GM08714 (cell line): ENCODE measurements around the gene SDK1.

Experiments used
- H3K4me3 ChIP-seq: fragments of 200-500 bp; sonication (Bioruptor generic); 2 replicates; pipeline ENCODE4 v1.5.1; 2014; ENCODE audit warnings: mild to moderate bottlenecking, low read length, inconsistent platforms
- ZNF274 ChIP-seq: IDR thresholded peaks from 2 replicates; pipeline ENCODE4 v1.6.1; 2012; ENCODE audit warnings: mild to moderate bottlenecking, low read depth, low read length

SDK1 gene

DNA sequence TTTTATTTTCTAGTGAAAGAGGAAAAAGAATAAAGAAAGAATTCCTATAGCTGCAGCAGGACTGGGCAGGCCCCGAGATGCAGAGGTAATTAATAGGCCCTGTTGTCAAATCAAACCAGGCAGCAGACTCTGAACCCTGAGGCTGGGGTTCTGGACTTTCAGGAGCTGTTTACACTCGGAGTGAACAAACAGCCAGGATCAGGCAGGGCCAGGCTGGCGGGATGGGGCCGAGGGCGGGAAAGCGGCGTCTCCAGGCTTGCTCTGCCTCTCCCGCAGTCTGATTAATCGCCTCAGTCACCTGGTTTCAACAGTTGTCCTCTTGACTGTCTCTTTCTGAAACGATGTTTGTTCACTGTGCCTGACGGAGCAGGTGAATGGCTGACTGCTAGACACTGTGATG is 705.6 kb downstream of the SDK1 start:
- TF ChIP-seq ZNF274, result no peak
- H3K4me3 ChIP-seq, result no peak overlapping the region

DNA sequence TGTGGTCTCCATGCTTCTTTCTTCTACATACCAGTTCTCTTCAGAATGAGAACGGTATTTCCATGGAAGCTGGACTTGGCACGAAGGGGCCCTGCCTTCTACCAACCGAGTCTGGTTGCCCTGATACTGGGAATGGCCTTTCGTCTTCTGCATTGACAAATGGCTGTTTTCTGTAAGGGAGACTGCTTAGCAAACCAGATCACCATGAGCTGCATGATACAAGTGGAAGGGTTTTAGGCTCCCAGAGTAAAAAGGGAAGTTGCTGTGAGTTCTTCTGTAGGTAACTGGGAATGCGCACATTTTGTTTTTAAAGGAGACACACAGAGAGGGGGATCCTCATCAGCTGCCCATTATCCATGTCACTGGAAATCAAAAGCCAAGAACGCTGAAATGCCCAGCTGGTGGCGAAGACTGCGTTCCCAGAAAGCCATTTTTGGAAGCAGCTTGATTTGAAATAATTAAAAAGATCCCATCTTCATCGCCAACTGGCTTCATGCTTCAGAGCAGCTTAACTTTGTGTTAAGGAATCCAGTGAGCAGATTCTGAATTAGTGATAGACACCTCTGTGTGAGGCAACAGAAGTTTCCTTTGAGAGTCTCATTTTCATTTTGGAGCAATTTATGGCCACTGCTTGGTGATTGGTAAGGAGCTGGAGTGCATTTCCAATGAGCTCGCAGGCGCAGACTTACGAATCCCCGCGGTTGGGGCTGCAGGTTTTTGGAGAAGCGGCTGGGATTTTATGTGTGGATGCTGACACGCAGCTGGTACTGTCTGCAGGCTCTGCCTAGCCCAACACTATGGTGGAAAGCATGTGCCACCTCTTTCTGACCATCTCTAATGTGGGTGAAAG is 708.4 kb downstream of the SDK1 start:
- H3K4me3 ChIP-seq, result no peak overlapping the region
- no peak for TF ChIP-seq ZNF274

DNA sequence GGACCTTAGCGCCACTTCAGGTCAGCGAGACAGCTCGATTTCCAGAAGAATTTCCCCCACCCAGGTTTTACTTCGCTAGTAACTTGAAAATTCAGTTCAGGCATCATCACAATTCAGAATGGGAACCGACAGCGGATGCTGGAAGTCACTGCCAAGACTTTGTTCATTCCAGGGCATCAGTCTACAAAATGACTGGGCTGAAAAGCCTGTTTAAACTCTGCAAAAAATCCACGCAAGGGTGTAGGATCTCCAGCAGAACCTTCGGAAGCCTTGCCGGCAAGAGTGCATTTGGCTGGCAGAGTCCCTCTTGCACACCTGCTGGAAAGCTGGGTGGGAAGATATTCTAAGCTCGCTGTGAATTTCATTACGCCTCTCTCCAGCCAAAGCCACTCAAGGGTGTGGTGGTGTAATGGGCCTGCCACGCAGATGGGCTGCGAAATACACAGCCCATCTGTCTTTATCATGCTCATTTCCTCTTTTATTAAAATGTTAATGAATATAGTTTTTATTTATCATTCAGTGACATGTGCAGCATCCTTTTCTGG is 709.1 kb downstream of the SDK1 start:
- no peak overlapping the region for H3K4me3 ChIP-seq
- no peak for TF ChIP-seq ZNF274

DNA sequence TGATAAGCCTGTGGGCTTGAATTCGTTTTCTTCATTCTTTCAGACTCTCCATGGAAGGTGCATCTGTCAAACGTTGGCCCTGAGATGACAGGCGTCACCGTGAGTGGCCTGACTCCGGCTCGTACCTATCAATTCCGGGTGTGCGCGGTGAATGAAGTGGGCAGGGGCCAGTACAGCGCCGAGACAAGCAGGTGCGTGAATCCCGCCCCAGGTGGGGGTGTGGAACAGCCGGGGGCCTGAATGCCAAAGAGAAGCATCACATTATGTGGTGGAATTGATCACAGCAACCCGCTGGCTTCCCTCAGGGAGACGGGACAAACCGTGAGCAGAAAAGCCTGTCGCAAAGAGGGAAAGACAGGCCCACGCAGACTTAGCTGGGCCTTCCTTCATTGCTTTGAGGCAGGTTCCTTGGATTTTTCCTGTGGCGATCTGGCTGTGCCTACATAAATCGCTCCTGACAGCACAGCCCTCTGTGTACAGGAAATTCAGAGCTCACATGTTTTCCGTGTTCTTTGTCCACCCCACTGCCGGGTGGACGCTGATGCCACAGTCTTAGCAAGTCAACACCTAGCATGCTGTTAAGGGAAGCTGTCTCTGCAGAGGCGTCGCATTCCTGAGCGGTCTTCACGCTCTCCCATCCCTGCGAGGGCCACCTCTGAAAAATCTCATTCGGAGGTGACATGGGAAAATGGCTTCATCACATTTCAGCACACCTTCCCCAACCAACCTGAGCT is 710.0 kb downstream of the SDK1 start:
- H3K4me3 ChIP-seq, result no peak overlapping the region
- TF ChIP-seq ZNF274, result no peak

DNA sequence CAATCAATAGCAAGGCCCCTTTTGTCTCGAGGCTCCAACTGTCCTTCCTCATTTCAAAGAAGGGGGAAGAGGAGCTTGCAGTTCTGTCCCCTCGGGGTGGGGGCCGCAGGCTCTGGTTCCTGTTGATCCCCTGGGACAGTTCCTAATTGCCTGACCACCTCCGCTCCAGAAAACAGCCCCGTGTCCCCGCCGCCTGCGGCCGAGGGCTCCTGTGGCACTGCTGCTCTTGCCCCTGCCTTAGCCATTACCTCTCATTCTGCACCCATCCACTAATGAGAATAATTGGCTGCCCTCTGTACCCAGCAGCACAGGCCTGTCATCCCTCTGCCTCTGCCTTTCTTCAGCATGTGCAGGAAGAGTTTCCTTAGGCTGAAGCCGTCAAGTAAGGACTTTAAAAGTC is 712.7 kb downstream of the SDK1 start:
- TF ChIP-seq ZNF274, result no peak
- no peak overlapping the region for H3K4me3 ChIP-seq

DNA sequence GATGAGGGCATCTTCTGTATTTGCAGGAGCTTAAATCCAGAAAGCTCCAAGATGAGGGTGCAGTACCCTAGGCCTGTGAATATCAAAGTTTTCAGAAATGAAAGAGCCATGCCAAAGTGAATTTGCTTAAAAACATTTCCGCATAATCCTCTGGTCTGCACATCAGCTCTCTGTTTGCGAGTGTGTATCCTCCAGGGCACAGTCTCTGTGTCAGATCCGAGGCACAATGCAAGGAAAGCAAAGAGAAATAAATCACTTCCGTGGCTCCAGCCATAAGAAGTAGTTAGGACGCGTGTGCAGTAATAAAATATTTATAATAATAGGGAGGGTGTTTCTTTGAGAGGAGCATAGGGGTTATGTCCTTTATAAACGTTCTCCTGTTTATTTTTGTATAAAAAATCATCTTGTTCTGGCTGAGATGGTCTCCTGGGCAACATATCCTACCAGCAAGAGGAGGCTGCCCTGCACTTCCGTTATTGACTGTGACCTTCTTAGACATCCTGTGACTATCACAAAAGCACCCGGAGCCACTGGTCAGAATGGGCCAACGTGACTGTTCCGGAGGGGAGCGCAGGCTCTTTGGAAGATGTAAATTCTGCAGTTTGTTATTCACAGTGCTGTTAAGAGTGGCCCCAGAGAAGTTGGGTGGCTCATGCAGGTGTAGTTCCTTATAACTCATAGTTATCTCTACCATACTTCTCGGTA is 713.4 kb downstream of the SDK1 start:
- TF ChIP-seq ZNF274, result no peak
- H3K4me3 ChIP-seq, result no peak overlapping the region

DNA sequence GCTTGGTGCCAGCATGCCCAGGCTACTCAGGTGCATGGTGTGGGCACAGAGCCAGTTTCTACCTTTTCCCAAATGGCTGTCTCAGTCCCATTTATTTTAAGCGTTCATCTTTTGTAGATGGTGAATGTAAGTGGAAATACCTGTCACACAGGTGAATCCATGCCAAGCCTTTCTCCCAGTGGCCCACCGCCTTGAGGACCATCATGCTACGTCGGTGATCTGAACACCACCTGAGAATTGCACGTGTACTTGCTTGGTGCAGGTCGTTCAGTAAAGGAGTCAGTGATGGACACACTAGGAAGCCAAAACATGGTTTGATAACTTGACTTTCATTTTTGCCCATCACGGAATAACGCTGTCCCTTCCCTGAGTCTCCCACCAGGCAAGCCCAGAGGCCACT is 714.3 kb downstream of the SDK1 start:
- TF ChIP-seq ZNF274, result no peak
- H3K4me3 ChIP-seq, result no peak overlapping the region

DNA sequence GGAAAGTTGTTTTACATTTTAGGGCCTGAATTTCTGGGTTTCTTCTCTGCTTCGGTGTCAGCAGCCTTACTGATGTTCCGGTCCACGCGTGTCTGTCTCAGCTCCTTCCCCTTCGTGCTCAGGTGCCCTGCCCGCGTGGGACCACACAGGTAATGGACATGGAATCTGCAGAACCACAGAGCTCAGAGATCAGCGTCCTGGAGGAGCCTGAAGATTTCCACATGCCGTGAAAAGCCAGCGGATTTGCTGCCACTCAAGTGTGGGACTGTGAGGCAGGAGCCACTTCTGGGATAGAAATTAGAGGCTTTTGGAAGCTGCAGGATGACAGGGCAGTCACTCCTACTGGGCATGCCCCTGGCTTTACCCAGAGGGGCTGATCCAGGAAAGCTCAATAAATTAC is 714.9 kb downstream of the SDK1 start:
- H3K4me3 ChIP-seq, result no peak overlapping the region
- no peak for TF ChIP-seq ZNF274

DNA sequence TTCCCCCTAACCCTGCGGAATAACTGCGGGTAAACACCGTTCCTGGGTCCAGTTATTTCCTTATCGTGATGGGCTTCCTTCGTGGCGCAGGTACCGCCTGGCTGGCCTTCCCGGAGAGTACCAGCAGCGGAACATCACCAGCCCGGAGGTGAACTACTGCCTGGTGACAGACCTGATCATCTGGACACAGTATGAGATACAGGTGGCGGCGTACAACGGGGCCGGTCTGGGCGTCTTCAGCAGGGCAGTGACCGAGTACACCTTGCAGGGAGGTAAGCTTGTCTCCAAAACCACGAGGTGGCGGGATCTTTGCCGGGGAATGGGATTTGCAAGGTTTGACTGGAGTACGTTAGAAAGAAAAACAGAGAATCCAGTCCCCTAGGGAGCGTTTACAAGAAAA is 716.0 kb downstream of the SDK1 start:
- no peak overlapping the region for H3K4me3 ChIP-seq
- no peak for TF ChIP-seq ZNF274

DNA sequence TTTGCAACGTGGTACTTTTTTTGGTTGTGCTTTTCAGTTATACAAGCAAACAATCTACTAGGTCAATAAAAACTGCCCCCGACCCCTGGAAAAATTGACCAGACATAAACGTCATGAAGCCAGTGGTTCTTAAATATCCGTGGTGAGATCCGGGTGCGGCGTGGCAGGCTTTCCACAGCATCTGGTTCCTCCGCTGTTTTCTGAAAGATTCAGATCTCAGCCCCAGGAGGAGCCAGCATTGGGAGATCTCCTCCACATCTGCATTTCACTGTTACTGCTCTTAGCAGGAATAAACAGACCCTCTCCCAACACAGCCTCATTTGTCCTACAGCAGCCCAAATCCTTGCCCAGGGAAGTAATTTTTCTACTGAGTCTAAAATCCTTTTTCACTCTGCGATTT is 716.7 kb downstream of the SDK1 start:
- no peak for TF ChIP-seq ZNF274
- H3K4me3 ChIP-seq, result no peak overlapping the region

DNA sequence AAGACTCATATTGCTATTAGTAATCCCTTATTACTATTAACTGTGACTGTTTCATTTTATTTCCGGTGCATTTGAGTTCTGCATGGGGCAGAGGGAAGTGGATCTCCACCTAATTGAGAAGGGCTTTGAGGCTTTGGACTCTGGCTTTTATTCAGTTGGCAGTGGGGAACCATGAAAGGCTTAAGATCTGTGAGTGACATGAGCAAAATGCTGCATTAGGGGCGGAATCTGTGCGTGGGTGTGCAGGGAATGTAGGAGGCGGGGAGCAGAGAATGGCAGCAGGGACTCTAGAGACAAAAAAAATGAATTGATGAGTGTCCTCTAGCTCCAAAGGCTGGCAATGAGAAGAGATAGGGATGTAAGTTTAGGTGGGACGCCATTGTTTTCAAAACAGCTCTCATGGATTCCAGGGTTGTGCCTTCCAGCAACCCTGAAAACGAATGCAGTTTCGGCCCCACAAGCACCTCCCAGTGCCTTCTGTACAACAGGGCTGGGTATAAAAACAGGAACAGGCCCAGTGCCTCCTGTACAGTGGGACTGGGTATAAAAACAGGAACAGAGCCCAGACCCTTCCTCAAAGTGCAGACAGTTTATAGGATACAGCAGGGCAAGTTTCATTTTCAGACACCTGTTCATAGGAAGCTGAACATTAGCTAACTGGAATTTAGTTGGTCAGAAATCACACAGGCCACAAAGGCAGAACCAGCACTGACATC is 717.7 kb downstream of the SDK1 start:
- no peak for TF ChIP-seq ZNF274
- H3K4me3 ChIP-seq, result no peak overlapping the region

DNA sequence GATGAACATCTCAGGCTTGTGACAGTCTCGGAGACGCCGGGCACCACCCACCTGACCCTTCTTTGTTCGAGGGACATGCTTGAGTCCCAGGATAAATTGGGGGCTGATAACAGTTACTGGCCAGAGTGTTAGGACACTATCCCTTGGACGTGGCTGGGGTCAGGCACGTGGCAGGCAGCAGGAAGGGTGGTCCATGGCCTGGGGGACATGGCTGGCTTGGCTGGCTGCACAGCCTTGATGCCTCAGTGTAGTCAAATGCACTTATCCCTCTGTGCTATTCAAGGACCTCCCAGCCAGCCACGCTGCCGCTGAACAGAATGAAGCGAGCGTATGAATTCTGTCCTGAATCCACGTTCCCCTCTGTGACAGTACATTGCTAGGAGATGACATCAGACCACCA is 719.0 kb downstream of the SDK1 start:
- no peak for TF ChIP-seq ZNF274
- H3K4me3 ChIP-seq, result no peak overlapping the region

DNA sequence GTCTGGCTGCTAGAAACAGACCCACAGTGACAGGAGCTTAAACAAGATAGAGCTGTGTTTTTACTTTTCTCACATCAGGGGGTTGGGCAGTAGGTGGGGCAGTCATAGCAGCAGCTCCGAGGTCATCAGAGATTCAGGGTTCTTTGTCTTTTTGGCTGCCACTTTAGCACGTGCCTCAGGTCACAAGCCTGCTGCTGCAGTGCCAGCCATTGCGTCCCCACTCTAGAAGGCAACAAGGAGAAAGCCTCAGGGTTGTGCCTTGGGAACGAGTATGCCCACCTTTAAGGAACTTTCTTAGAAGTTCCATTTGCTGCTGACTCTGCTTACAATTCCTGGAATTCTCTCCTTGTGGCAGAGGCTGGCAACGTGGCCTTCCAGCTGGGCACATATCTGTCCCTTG is 720.4 kb downstream of the SDK1 start:
- no peak overlapping the region for H3K4me3 ChIP-seq
- no peak for TF ChIP-seq ZNF274

DNA sequence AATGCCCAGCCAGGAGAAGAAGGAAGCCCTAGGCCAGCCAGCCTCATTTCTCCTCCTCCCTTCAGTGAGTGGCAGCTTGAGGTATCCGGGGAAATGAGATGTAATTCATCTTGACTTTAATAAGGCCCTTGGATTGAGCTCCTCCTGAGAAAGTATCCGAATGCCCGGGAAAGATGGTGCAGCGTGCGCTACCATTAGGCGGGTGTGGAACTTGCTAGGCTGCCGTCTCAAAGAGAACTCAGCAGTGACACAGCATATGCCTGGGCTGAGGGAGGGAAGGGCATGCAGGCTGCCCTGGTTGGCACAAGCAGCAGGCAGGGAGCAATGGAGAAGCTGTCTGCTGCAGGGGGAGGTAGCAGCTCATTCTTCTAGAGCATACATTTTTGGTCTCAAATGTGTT is 721.2 kb downstream of the SDK1 start:
- TF ChIP-seq ZNF274, result no peak
- no peak overlapping the region for H3K4me3 ChIP-seq
